ENCODE results near the gene MLLT1.
A peak's percentile ranks its signal among the peaks of the same experiment; 100 is the strongest.
"Not testable (repeated sequence)": the region's sequence is repeated elsewhere in the genome, so short reads cannot be mapped to it uniquely, and the experiment has no call there.

The MLLT1 gene, protein sequence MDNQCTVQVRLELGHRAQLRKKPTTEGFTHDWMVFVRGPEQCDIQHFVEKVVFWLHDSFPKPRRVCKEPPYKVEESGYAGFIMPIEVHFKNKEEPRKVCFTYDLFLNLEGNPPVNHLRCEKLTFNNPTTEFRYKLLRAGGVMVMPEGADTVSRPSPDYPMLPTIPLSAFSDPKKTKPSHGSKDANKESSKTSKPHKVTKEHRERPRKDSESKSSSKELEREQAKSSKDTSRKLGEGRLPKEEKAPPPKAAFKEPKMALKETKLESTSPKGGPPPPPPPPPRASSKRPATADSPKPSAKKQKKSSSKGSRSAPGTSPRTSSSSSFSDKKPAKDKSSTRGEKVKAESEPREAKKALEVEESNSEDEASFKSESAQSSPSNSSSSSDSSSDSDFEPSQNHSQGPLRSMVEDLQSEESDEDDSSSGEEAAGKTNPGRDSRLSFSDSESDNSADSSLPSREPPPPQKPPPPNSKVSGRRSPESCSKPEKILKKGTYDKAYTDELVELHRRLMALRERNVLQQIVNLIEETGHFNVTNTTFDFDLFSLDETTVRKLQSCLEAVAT

DNA sequence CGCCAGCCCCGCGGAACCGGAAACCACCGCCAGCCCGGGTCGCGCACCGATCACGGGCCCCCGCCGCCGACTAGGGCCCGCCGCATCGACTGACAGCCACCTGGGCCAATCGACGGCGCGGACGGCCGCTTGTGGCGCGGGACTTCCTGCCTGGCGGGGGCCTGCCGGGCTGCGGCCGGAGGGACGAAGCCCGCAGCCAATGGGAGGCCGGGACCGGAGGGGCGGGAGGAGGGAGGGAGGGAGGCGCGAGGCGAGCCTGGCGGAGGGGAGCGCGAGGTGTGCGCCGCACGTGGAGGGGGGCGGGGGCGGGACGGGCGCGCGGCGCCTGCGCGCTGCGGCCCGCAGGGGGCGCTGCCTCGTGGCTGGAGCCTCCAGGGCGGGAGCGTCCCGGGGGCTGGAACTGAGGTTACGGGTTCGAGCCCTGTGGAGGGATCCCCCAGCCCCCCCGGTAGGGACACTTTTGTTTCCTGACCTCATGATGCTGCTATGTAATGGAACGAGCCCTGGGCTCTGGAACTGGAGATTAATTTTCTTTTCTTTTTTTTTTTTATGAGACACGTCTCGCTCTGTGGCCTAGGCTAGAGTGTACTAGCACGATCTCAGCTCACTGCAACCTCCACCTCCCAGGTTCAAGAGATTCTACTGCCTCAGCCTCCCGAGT is at the start of gene MLLT1:
Gene MLLT1 (minus strand): TSS at position 45 of the 661 bp plus-strand sequence. CDS start 191 bp downstream, outside the sequence.
- Histone ChIP-seq H3K36me3 (ENCODE audit: insufficient read depth, low read length) (no peaks in the 10 kb centered on the region), H3K4me3 (ENCODE audit: low read depth in 1 of 2, low read length in 2 of 2) (peak within 1 kb of the TSS; percentile 47 to 77), H3K4me1 (ENCODE audit: insufficient read depth, low read length) (peaks cover 38% of the 10 kb centered on the region), H3K9ac (ENCODE audit: low read length) (peak within 1 kb of the TSS; percentile 71), H3K27ac (ENCODE audit: low read depth, low read length) (peak within 1 kb of the TSS; percentile 61), H3K27me3 (ENCODE audit: control insufficient read depth in 1 of 2, insufficient read depth in 2 of 2, low read length in 2 of 2) (no peaks in the 10 kb centered on the region), H3K9me3 (ENCODE audit: low read length) (no peaks in the 10 kb centered on the region)

DNA sequence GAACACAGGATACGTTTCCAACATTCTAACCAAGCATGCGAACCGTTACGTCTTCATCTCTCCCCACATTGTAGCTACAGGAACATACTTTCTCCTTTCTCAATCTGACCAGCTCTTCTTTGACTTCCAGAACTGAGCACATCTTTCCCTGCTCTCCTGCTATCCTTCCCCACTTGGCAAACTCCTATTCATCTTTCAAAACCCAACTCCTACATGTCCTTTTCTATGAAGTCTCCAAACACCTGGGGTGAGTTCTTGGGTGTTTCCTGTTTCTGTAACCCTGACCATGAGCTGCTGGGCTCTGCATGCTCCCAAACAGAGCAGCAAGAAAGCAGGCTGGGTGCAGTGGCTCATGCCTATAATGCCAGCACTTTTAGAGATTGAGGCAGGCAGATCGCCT is 47.0 kb upstream of the MLLT1 start:
- no peak overlapping the region for H3K4me3 ChIP-seq (ENCODE audit: low read depth in 1 of 2, low read length in 2 of 2)
- H3K9me3 ChIP-seq (ENCODE audit: low read length) = no peaks in the 10 kb centered on the region
- no peaks in the 10 kb centered on the region for H3K36me3 ChIP-seq (ENCODE audit: insufficient read depth, low read length)
- H3K27me3 ChIP-seq (ENCODE audit: control insufficient read depth in 1 of 2, insufficient read depth in 2 of 2, low read length in 2 of 2) = no peaks in the 10 kb centered on the region
- H3K27ac ChIP-seq (ENCODE audit: low read depth, low read length) = no peak overlapping the region
- H3K4me1 ChIP-seq (ENCODE audit: insufficient read depth, low read length) = no peaks in the 10 kb centered on the region
- H3K9ac ChIP-seq (ENCODE audit: low read length) = no peak overlapping the region

DNA sequence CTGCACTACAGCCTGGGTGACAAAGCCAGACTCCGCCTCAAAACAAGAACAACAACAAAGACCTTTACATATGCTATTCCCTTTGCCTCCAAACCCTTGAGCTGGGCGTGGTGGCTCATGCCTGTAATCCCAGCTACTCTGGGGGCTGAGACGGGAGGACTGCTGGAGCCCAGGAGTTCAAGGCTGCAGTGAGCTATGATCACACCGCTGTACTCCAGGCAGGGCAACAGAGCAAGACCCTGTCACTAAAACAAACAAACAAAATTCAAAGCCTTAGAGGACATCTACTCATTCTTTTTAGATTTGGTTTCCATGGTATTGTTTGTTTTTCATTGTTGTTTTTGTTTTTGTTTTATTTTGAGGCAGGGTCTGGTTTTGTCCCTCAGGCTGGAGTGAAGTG is 45.8 kb upstream of the MLLT1 start:
- H3K36me3 ChIP-seq (ENCODE audit: insufficient read depth, low read length) = no peaks in the 10 kb centered on the region
- no peaks in the 10 kb centered on the region for H3K27me3 ChIP-seq (ENCODE audit: control insufficient read depth in 1 of 2, insufficient read depth in 2 of 2, low read length in 2 of 2)
- H3K9me3 ChIP-seq (ENCODE audit: low read length) = no peaks in the 10 kb centered on the region
- no peak overlapping the region for H3K27ac ChIP-seq (ENCODE audit: low read depth, low read length)
- no peak overlapping the region for H3K4me3 ChIP-seq (ENCODE audit: low read depth in 1 of 2, low read length in 2 of 2)
- H3K4me1 ChIP-seq (ENCODE audit: insufficient read depth, low read length) = no peaks in the 10 kb centered on the region
- H3K9ac ChIP-seq (ENCODE audit: low read length) = no peak overlapping the region

DNA sequence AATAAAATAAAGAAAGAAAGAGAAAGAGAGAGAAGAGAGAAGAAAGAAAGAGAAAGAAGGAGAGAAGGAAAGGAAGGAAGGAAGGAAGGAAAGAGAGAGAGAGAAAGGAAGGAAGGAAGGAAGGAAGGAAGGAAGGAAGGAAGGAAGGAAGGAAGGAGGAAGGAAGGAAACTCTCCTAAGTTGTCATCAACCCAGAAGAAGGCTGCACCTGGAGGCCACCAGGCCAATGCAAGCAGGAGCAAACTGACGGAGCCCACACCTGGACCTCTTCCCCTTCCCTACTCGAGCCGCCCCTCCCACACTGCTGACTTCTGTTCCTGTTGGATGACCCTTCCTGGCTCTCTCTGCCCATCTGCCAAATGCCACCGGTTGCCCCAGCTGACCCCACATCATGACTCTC is 45.0 kb upstream of the MLLT1 start:
- Histone ChIP-seq H3K9me3 (ENCODE audit: low read length) (no peaks in the 10 kb centered on the region), H3K27me3 (ENCODE audit: control insufficient read depth in 1 of 2, insufficient read depth in 2 of 2, low read length in 2 of 2) (no peaks in the 10 kb centered on the region), H3K9ac (ENCODE audit: low read length) (no peak overlapping the region), H3K36me3 (ENCODE audit: insufficient read depth, low read length) (no peaks in the 10 kb centered on the region), H3K4me3 (ENCODE audit: low read depth in 1 of 2, low read length in 2 of 2) (no peak overlapping the region), H3K4me1 (ENCODE audit: insufficient read depth, low read length) (no peaks in the 10 kb centered on the region), H3K27ac (ENCODE audit: low read depth, low read length) (no peak overlapping the region)

DNA sequence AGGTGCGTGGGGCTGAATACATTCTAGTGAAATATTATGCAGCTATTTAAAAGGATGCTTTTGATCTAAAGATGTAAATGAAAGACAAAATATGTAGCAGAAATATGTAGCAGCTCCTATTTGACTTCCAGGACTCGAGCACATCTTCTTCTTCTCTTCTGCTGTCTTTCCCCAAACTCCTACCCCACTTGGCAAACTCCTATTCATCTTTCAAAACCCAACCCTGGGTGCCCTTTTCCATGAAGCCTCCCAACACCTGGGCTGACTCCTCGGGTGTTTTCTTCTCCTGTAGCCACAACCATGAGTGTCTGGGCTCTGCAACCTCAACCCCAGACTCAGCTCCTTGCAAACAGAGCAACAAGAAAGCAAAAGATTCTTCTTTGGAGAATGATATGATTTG is 42.5 kb upstream of the MLLT1 start:
- no peak overlapping the region for H3K27ac ChIP-seq (ENCODE audit: low read depth, low read length)
- H3K27me3 ChIP-seq (ENCODE audit: control insufficient read depth in 1 of 2, insufficient read depth in 2 of 2, low read length in 2 of 2) = no peaks in the 10 kb centered on the region
- H3K4me3 ChIP-seq (ENCODE audit: low read depth in 1 of 2, low read length in 2 of 2) = no peak overlapping the region
- no peaks in the 10 kb centered on the region for H3K4me1 ChIP-seq (ENCODE audit: insufficient read depth, low read length)
- no peaks in the 10 kb centered on the region for H3K36me3 ChIP-seq (ENCODE audit: insufficient read depth, low read length)
- no peaks in the 10 kb centered on the region for H3K9me3 ChIP-seq (ENCODE audit: low read length)
- no peak overlapping the region for H3K9ac ChIP-seq (ENCODE audit: low read length)

DNA sequence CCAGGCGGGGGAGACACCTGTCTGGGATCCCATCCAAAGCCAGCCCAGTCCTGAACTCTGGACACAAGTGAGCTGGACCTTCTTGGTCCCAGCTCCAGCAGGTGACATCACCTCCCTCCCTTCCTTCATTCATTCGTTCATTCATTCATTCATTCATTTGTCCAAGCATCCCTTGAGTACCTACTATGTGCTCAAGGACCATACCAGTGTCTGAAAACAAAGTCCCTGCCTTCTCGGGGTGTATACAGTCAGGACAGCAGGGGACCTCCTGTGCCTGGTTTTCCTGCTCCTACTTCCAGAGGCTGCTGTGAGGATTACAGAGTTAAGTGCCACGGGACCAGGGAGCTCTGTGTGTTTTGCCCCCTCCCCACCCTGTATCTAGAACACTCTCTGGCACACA is 39.6 kb upstream of the MLLT1 start:
- no peaks in the 10 kb centered on the region for H3K4me1 ChIP-seq (ENCODE audit: insufficient read depth, low read length)
- H3K36me3 ChIP-seq (ENCODE audit: insufficient read depth, low read length) = no peaks in the 10 kb centered on the region
- no peaks in the 10 kb centered on the region for H3K27me3 ChIP-seq (ENCODE audit: control insufficient read depth in 1 of 2, insufficient read depth in 2 of 2, low read length in 2 of 2)
- H3K27ac ChIP-seq (ENCODE audit: low read depth, low read length) = no peak overlapping the region
- no peak overlapping the region for H3K4me3 ChIP-seq (ENCODE audit: low read depth in 1 of 2, low read length in 2 of 2)
- no peak overlapping the region for H3K9ac ChIP-seq (ENCODE audit: low read length)
- H3K9me3 ChIP-seq (ENCODE audit: low read length) = no peaks in the 10 kb centered on the region

DNA sequence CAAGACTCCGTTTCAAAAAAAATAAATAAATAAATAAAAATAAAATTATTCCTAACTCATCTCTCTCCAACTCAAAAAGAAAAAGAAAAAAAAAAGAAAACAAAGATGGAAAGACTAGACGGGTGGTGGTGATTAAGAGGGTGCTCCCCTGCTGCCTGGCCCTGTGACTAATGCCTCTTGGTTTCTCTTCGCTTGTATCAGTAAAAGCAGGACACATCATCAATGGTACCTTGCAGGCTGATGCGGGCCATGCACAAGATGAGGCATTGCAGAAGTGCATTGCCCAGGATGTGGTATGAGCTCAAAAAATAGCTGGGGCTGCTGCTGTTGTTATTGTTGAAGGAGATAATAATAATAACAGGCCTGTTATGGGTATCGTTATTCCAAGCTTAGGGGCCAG is 39.0 kb upstream of the MLLT1 start:
- Histone ChIP-seq H3K4me3 (ENCODE audit: low read depth in 1 of 2, low read length in 2 of 2) (no peak overlapping the region), H3K4me1 (ENCODE audit: insufficient read depth, low read length) (no peaks in the 10 kb centered on the region), H3K27ac (ENCODE audit: low read depth, low read length) (no peak overlapping the region), H3K9me3 (ENCODE audit: low read length) (no peaks in the 10 kb centered on the region), H3K9ac (ENCODE audit: low read length) (no peak overlapping the region), H3K36me3 (ENCODE audit: insufficient read depth, low read length) (no peaks in the 10 kb centered on the region), H3K27me3 (ENCODE audit: control insufficient read depth in 1 of 2, insufficient read depth in 2 of 2, low read length in 2 of 2) (no peaks in the 10 kb centered on the region)

DNA sequence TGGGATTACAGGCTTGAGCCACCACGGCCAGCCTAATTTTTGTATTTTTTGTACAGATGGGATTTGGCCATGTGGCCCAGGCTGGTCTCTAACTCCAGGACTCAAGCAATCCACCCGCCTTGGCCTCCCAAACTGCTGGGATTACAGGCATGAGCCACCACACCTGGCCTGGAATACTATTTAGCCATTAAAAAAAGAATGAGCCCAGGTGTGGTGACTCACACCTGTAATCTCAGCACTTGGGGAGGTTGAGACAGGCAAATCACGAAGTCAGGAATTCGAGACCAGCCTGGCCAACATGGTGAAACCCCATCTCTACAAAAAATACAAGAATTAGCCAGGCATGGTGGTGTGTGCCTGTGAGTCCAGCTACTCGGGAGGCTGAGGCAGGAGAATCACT is 35.9 kb upstream of the MLLT1 start:
- not testable (repeated sequence) for H3K4me1 ChIP-seq (ENCODE audit: insufficient read depth, low read length); H3K27me3 ChIP-seq (ENCODE audit: control insufficient read depth in 1 of 2, insufficient read depth in 2 of 2, low read length in 2 of 2); H3K27ac ChIP-seq (ENCODE audit: low read depth, low read length); H3K9ac ChIP-seq (ENCODE audit: low read length); H3K36me3 ChIP-seq (ENCODE audit: insufficient read depth, low read length); H3K4me3 ChIP-seq (ENCODE audit: low read depth in 1 of 2, low read length in 2 of 2); H3K9me3 ChIP-seq (ENCODE audit: low read length)

DNA sequence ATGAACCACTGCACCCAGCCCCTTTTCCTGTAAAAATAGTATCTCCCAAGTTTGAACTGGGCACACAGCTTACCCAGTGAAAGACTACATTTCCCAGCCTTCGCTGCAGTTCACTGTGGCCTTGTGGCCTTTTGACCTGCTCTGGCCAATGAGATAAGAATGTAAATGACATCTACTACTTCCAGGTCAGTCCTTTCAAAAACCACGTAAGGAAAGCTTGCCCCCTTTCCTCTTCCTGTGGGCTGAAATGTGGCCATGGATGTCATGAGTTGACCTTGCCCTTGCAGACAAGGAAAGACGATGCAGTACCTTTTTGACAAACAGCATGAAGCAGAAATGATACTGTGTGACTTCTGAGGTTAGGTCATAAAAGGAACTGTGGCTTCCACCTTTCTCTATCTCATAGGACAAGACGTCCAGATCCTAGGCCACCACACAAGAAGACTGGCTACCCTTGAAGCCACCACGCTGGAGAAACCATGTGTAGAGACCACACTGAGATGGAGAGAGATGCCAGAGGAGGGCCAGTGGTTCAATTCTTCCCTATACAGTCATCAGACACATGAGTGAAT is 33.7 kb upstream of the MLLT1 start:
- Histone ChIP-seq H3K36me3 (ENCODE audit: insufficient read depth, low read length) (no peaks in the 10 kb centered on the region), H3K27ac (ENCODE audit: low read depth, low read length) (no peak overlapping the region), H3K4me3 (ENCODE audit: low read depth in 1 of 2, low read length in 2 of 2) (no peak overlapping the region), H3K9me3 (ENCODE audit: low read length) (no peaks in the 10 kb centered on the region), H3K9ac (ENCODE audit: low read length) (no peak overlapping the region), H3K4me1 (ENCODE audit: insufficient read depth, low read length) (no peaks in the 10 kb centered on the region), H3K27me3 (ENCODE audit: control insufficient read depth in 1 of 2, insufficient read depth in 2 of 2, low read length in 2 of 2) (no peaks in the 10 kb centered on the region)

DNA sequence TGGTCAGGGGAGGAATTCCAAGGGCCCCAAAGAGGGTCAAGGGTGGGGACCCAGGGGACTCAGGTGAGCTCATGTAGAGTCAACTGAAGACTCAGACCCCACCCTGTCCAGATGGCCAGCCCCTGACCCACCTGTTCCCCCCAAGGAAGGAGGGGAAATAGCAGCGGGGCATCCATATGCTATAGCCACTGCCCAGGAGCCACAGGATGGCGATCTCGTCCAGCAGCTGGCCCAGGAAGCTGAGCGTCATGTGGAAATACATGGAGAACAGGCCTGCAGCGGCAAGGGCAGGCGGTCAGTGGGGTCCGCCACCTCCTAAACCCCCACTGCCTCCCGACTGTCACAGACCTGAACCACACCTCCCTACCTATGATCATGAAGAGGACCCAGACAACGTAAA is 32.2 kb upstream of the MLLT1 start:
- no peak overlapping the region for H3K27ac ChIP-seq (ENCODE audit: low read depth, low read length)
- no peaks in the 10 kb centered on the region for H3K9me3 ChIP-seq (ENCODE audit: low read length)
- H3K36me3 ChIP-seq (ENCODE audit: insufficient read depth, low read length) = no peaks in the 10 kb centered on the region
- no peaks in the 10 kb centered on the region for H3K27me3 ChIP-seq (ENCODE audit: control insufficient read depth in 1 of 2, insufficient read depth in 2 of 2, low read length in 2 of 2)
- no peak overlapping the region for H3K9ac ChIP-seq (ENCODE audit: low read length)
- H3K4me3 ChIP-seq (ENCODE audit: low read depth in 1 of 2, low read length in 2 of 2) = no peak overlapping the region
- no peaks in the 10 kb centered on the region for H3K4me1 ChIP-seq (ENCODE audit: insufficient read depth, low read length)

DNA sequence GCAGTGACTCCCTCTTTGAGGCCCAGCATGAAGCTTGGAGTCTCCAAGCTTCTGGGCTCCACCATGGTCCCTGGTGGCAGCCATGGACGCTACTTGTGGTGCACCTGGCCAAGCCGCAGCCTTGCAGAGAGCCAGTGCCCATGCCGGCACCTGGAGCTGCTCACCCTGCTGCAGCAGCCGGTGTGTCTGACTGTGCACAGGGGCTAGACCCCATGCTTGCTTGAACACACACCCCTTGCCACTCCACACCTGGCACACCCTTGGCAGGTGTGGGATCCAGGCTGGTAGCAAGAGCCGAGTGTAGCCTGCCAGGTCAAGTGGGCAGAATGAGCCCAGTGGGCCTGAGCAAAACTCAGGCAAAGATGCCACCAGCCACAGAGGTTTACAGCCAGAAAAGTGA is 18.6 kb upstream of the MLLT1 start:
- H3K9ac ChIP-seq (ENCODE audit: low read length) = no peak overlapping the region
- H3K27ac ChIP-seq (ENCODE audit: low read depth, low read length) = no peak overlapping the region
- no peaks in the 10 kb centered on the region for H3K9me3 ChIP-seq (ENCODE audit: low read length)
- no peaks in the 10 kb centered on the region for H3K4me1 ChIP-seq (ENCODE audit: insufficient read depth, low read length)
- no peaks in the 10 kb centered on the region for H3K27me3 ChIP-seq (ENCODE audit: control insufficient read depth in 1 of 2, insufficient read depth in 2 of 2, low read length in 2 of 2)
- H3K4me3 ChIP-seq (ENCODE audit: low read depth in 1 of 2, low read length in 2 of 2) = no peak overlapping the region
- no peaks in the 10 kb centered on the region for H3K36me3 ChIP-seq (ENCODE audit: insufficient read depth, low read length)
